Stomach (tissue), 9 donors: Measurements from ENCODE around the gene GRIP2. TPM values are rescaled to one million over a fixed set of nuclear protein-coding genes. Genes with fewer than 3 reads are reported as not detected.

Experiments
- DNase-seq, 2 donors: peaks; one replicate each; pipeline versions ENCODE4 v3.0.0 to v3.0.0-alpha.2; 2013 to 2019
- H3K27ac ChIP-seq, 5 donors: fragments of 200-600 bp in 4 of 5; sonication (generic) in 4 of 5; one replicate each; pipeline ENCODE4 v1.5.1; 2013 to 2019; ENCODE audit warnings: mild to moderate bottlenecking in 1 of 5, moderate library complexity in 1 of 5
- H3K27me3 ChIP-seq, 3 donors: fragments of 200-600 bp; sonication (generic); one replicate each; pipeline ENCODE4 v1.5.1; 2017 to 2019; ENCODE audit warnings: mixed run types in 1 of 3
- H3K36me3 ChIP-seq, 4 donors: fragments of 200-600 bp; sonication (generic); 1 replicate in 3 of 4; 2 replicates in 1 of 4; pipeline ENCODE4 v1.5.1; 2016 to 2019
- H3K4me1 ChIP-seq, 4 donors: fragments of 200-600 bp; sonication (generic); one replicate each; pipeline ENCODE4 v1.5.1; 2016 to 2019
- H3K4me3 ChIP-seq, 4 donors: fragments of 200-600 bp; sonication (generic) in 3 of 4; one replicate each; pipeline ENCODE4 v1.5.1; 2016 to 2019; ENCODE audit warnings: mild to moderate bottlenecking in 1 of 4
- H3K9me3 ChIP-seq, 4 donors: fragments of 200-600 bp; sonication (generic); one replicate each; pipeline ENCODE4 v1.5.1; 2016 to 2019
- CTCF ChIP-seq, 7 experiments: fragments of 450-650 bp in 4 of 7; fragments of 200-600 bp in 3 of 7; sonication (generic) in 3 of 7; IDR thresholded peaks; one replicate each; pipeline ENCODE4 v1.5.1; 2016 to 2019; ENCODE audit warnings: antibody characterized with exemption in 7 of 7, control low read depth in 2 of 7, mild to moderate bottlenecking in 1 of 7
- EP300 ChIP-seq: sonication (generic); formaldehyde crosslinking; IDR thresholded peaks from one replicate; pipeline ENCODE4 v1.6.1; 2017; ENCODE audit warnings: antibody characterized with exemption
- POLR2A ChIP-seq, 4 donors: fragments of 450-650 bp; IDR thresholded peaks; one replicate each; pipeline ENCODE4 v1.6.1; 2016; ENCODE audit warnings: antibody characterized with exemption in 4 of 4, control low read depth in 2 of 4, mild to moderate bottlenecking in 1 of 4, moderate library complexity in 1 of 4
- POLR2AphosphoS5 ChIP-seq, 3 donors: sonication (generic); formaldehyde crosslinking; IDR thresholded peaks; one replicate each; pipeline ENCODE4 v1.6.1; 2016; ENCODE audit warnings: antibody characterized with exemption in 3 of 3
- WGBS, 5 donors: extraction: QIAGEN DNeasy Blood & Tissue Kit in 3 of 5; methylation state at CpG; one replicate each; pipeline versions ENCODE4 v1.1.5 to v1.1.7; 2013 to 2018; 5-methylcytosine and 5-hydroxymethylcytosine counted together
- intact Hi-C: fragments of 100-400 bp; cut with DNase I; formaldehyde crosslinking; loops from one replicate; pipeline ENCODE4 v1.15.1; 2023; ENCODE audit warnings: low total_unique reads
- polyA plus RNA-seq, 3 donors: library from polyadenylated mRNA; stranded (reverse); fragments of 200-250 nt; gene quantifications; one replicate each; pipeline ENCODE4 v1.2.3, GENCODE V29; 2013
- total RNA-seq, 5 donors: library from RNA; depleted of rRNA; stranded (reverse); fragments of >200 nt; gene quantifications; one replicate each; pipeline versions ENCODE4 v1.1.0 to v1.2.3, GENCODE V29; 2014 to 2016
- donor health status: healthy with polysubstance abuse.
- donor health status: Bipolar disorder and iron deficiency.
- donor health status: healthy.

Gene GRIP2
- total and polyA plus RNA-seq, 8 donors: 0.58 to 33.8 (median 2.8) TPM

DNA sequence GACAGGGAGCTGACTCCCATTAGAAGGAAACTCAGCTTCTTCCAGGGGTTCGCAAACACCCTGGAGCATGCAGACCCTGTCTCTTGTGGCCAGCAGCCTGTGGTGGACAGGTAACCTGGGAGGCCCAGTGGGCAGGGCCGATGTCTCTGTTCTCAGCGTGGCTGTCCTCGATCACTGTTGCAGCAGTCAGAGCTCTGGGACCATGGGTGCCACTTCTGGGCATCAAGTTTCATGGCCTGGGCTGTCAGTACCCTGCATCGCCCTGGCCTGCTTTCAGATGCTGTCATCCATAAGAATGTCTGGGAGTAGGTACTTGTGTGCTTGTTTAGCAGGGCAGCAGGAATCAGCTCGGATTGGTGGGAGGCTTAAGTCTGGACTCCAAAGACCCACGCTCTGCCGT is 83.3 kb downstream of the GRIP2 start:
- 82 to 94% (median 90%) methylated on average over 4 to 8 of the region's 8 CpGs for WGBS, 5 donors
- TF ChIP-seq POLR2A (IDR thresholded peaks at IDR 0.05) (no peak), EP300 (no peak), POLR2AphosphoS5 (IDR thresholded peaks at IDR 0.05) (no peak), CTCF (IDR thresholded peaks at IDR 0.05) (no peak)
- Histone ChIP-seq H3K4me1 (peaks cover 63 to 94% (median 79%) of the 10 kb centered on the region in 4 donors), H3K27me3 (no peaks in the 10 kb centered on the region), H3K36me3 (peaks cover 0 to 63% (median 13%) of the 10 kb centered on the region in 4 donors), H3K27ac (no peak overlapping the region), H3K9me3 (no peaks in the 10 kb centered on the region), H3K4me3 (no peak overlapping the region)
- no peak for DNase-seq
- intact Hi-C loops: loop anchor here (10.0 kb wide), 1 partner anchor 52 kb away; the partner anchor contains the start of gene SLC6A6

DNA sequence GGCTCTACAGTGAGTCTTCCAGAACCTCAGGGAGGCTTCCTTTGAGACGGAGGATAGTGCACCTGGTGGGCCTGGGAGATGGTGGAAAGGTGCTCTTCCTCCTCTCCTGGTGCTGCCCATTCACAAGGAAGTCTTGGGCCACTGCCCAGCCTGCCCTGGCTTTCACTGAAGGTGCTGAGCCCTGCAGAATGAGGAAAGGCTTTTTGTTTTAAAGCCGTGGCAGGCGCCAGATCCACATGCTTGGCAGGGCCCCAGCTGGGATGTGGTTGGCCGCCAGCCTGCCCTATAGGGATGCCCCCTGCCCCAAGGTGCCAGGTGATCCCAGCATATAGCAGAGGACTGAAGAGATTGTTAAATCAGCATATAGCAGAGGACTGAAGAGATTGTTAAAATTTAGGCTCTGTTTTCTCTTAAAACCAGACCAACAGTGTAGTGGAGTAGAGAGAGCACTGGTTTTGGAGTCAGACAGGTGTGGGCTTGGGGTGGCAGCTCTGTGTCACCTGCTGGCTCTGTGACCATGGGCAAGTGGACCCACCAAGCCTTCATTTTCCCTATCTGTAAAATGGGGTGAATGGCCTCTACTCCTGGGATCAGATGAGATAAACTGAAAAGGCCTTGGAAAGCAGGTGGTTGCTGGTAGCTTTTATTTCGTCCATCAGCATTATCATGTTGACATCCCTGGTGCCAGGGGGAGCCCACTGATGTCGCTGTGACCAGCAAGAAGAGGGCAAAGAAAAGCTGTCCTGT is 84.4 kb downstream of the GRIP2 start:
- Histone ChIP-seq H3K4me1 (peaks cover 56 to 91% (median 73%) of the 10 kb centered on the region in 4 donors), H3K9me3 (no peaks in the 10 kb centered on the region), H3K36me3 (peaks cover 0 to 59% (median 14%) of the 10 kb centered on the region in 4 donors), H3K27me3 (no peaks in the 10 kb centered on the region), H3K4me3 (no peak overlapping the region), H3K27ac (peak overlapping the region in 4 of 5 donors; percentile 5 to 92 (median 88))
- intact Hi-C loops: loop anchor here (10.0 kb wide), 1 partner anchor 51 kb away; the partner anchor contains the start of gene SLC6A6
- peak in 1 of 2 donors; percentile 95 for DNase-seq
- 44 to 74% (median 61%) methylated on average over 5 to 6 of the region's 6 CpGs for WGBS, 5 donors
- TF ChIP-seq CTCF (IDR thresholded peaks at IDR 0.05) (no peak), EP300 (no peak), POLR2AphosphoS5 (IDR thresholded peaks at IDR 0.05) (peak in 1 of 3 donors; percentile 64), POLR2A (IDR thresholded peaks at IDR 0.05) (no peak)

DNA sequence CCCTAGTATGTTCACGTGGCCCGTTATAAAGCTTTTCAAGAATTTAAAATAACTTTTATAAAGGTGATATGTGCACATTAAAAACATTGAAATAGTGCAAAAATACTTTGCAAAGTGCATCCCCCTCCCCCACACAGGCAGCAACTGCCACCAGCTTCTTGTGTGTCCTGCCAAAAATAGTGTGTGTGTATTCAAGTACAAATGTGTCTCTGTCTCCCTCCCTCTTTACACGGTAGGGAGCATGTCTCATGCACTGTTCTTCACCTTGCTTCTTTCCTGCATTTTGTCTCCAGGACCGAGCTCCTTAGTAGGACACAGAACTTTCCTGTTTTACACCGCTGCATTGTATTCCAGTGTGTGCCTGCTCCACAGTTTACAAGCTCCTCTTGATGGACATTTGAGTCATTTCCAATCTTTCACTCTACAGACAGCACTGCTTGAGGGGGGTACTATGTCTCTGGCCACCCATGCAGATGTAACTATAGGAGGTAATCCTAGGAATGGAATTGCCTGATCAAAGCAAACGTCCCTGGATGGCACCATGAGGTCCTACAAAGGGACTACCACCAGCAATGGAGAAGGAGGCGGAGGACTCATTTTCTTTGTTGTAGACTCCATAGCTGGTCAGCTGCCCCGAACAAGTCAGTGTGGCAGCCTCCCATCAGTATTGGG is 85.4 kb downstream of the GRIP2 start:
- TF ChIP-seq POLR2AphosphoS5 (IDR thresholded peaks at IDR 0.05) (no peak), EP300 (no peak), CTCF (IDR thresholded peaks at IDR 0.05) (no peak), POLR2A (IDR thresholded peaks at IDR 0.05) (no peak)
- Histone ChIP-seq H3K27ac (peak overlapping the region in 4 of 5 donors; percentile 5 to 92 (median 88)), H3K36me3 (peaks cover 4 to 61% (median 22%) of the 10 kb centered on the region in 4 donors)

GRCh38 chr3:14453876-14454638 is 86.1 kb downstream of the GRIP2 start:
- peak in 1 of 2 donors; percentile 39 for DNase-seq
- no peak for TF ChIP-seq POLR2A (IDR thresholded peaks at IDR 0.05)
- no peak for TF ChIP-seq EP300
- TF ChIP-seq POLR2AphosphoS5 (IDR thresholded peaks at IDR 0.05): no peak
- no peak for TF ChIP-seq CTCF (IDR thresholded peaks at IDR 0.05)
- H3K4me3 ChIP-seq: no peak overlapping the region
- H3K27me3 ChIP-seq: no peaks in the 10 kb centered on the region
- H3K36me3 ChIP-seq: peaks cover 7 to 61% (median 26%) of the 10 kb centered on the region in 4 donors
- peak overlapping the region; percentile 87 to 92 (median 90) for H3K27ac ChIP-seq
- no peaks in the 10 kb centered on the region for H3K9me3 ChIP-seq
- 26 to 42% (median 31%) methylated on average over 18 to 23 of the region's 23 CpGs for WGBS, 5 donors
- intact Hi-C loops: loop anchor here (10.0 kb wide), 1 partner anchor 49 kb away; the partner anchor contains the start of gene SLC6A6
- peaks cover 47 to 77% (median 61%) of the 10 kb centered on the region in 4 donors for H3K4me1 ChIP-seq

More for the DNA sequence above, 85.4 kb downstream of the GRIP2 start:
- Histone ChIP-seq H3K4me1 (peaks cover 47 to 81% (median 65%) of the 10 kb centered on the region in 4 donors), H3K4me3 (no peak overlapping the region), H3K27me3 (no peaks in the 10 kb centered on the region), H3K9me3 (no peaks in the 10 kb centered on the region)
- intact Hi-C loops: loop anchor here (10.0 kb wide), 1 partner anchor 50 kb away; the partner anchor contains the start of gene SLC6A6
- no peak for DNase-seq
- WGBS, 5 donors: 51 to 73% (median 63%) methylated on average over 8 of the region's 8 CpGs
